Stomach (tissue), 9 donors: Measurements from ENCODE around the gene FIGNL1. TPM values are rescaled to one million over a fixed set of nuclear protein-coding genes. Genes with fewer than 3 reads are reported as not detected.

ENCODE experiments used
- DNase-seq, 2 donors: peaks; one replicate each; pipeline versions ENCODE4 v3.0.0 to v3.0.0-alpha.2; 2013 to 2019
- H3K27ac ChIP-seq, 5 donors: fragments of 200-600 bp in 4 of 5; sonication (generic) in 4 of 5; one replicate each; pipeline ENCODE4 v1.5.1; 2013 to 2019; ENCODE audit warnings: mild to moderate bottlenecking in 1 of 5, moderate library complexity in 1 of 5
- H3K27me3 ChIP-seq, 3 donors: fragments of 200-600 bp; sonication (generic); one replicate each; pipeline ENCODE4 v1.5.1; 2017 to 2019; ENCODE audit warnings: mixed run types in 1 of 3
- H3K36me3 ChIP-seq, 4 donors: fragments of 200-600 bp; sonication (generic); 1 replicate in 3 of 4; 2 replicates in 1 of 4; pipeline ENCODE4 v1.5.1; 2016 to 2019
- H3K4me1 ChIP-seq, 4 donors: fragments of 200-600 bp; sonication (generic); one replicate each; pipeline ENCODE4 v1.5.1; 2016 to 2019
- H3K4me3 ChIP-seq, 4 donors: fragments of 200-600 bp; sonication (generic) in 3 of 4; one replicate each; pipeline ENCODE4 v1.5.1; 2016 to 2019; ENCODE audit warnings: mild to moderate bottlenecking in 1 of 4
- H3K9me3 ChIP-seq, 4 donors: fragments of 200-600 bp; sonication (generic); one replicate each; pipeline ENCODE4 v1.5.1; 2016 to 2019
- EP300 ChIP-seq: sonication (generic); formaldehyde crosslinking; IDR thresholded peaks from one replicate; pipeline ENCODE4 v1.6.1; 2017; ENCODE audit warnings: antibody characterized with exemption
- POLR2A ChIP-seq, 4 donors: fragments of 450-650 bp; IDR thresholded peaks; one replicate each; pipeline ENCODE4 v1.6.1; 2016; ENCODE audit warnings: antibody characterized with exemption in 4 of 4, control low read depth in 2 of 4, mild to moderate bottlenecking in 1 of 4, moderate library complexity in 1 of 4
- POLR2AphosphoS5 ChIP-seq, 3 donors: sonication (generic); formaldehyde crosslinking; IDR thresholded peaks; one replicate each; pipeline ENCODE4 v1.6.1; 2016; ENCODE audit warnings: antibody characterized with exemption in 3 of 3
- WGBS, 5 donors: extraction: QIAGEN DNeasy Blood & Tissue Kit in 3 of 5; methylation state at CpG; one replicate each; pipeline versions ENCODE4 v1.1.5 to v1.1.7; 2013 to 2018; 5-methylcytosine and 5-hydroxymethylcytosine counted together
- intact Hi-C: fragments of 100-400 bp; cut with DNase I; formaldehyde crosslinking; loops from one replicate; pipeline ENCODE4 v1.15.1; 2023; ENCODE audit warnings: low total_unique reads
- polyA plus RNA-seq, 3 donors: library from polyadenylated mRNA; stranded (reverse); fragments of 200-250 nt; gene quantifications; one replicate each; pipeline ENCODE4 v1.2.3, GENCODE V29; 2013
- total RNA-seq, 5 donors: library from RNA; depleted of rRNA; stranded (reverse); fragments of >200 nt; gene quantifications; one replicate each; pipeline versions ENCODE4 v1.1.0 to v1.2.3, GENCODE V29; 2014 to 2016
- TF ChIP-seq, protein P1 (sequence below), 7 experiments: fragments of 450-650 bp in 4 of 7; fragments of 200-600 bp in 3 of 7; sonication (generic) in 3 of 7; IDR thresholded peaks; one replicate each; pipeline ENCODE4 v1.5.1; 2016 to 2019; ENCODE audit warnings: antibody characterized with exemption in 7 of 7, control low read depth in 2 of 7, mild to moderate bottlenecking in 1 of 7
- donor health status: healthy with polysubstance abuse.
- donor health status: Bipolar disorder and iron deficiency.
- donor health status: healthy.

FIGNL1 gene
- total and polyA plus RNA-seq, 8 donors, result 0.29 to 32.1 (median 5.1) TPM

DNA sequence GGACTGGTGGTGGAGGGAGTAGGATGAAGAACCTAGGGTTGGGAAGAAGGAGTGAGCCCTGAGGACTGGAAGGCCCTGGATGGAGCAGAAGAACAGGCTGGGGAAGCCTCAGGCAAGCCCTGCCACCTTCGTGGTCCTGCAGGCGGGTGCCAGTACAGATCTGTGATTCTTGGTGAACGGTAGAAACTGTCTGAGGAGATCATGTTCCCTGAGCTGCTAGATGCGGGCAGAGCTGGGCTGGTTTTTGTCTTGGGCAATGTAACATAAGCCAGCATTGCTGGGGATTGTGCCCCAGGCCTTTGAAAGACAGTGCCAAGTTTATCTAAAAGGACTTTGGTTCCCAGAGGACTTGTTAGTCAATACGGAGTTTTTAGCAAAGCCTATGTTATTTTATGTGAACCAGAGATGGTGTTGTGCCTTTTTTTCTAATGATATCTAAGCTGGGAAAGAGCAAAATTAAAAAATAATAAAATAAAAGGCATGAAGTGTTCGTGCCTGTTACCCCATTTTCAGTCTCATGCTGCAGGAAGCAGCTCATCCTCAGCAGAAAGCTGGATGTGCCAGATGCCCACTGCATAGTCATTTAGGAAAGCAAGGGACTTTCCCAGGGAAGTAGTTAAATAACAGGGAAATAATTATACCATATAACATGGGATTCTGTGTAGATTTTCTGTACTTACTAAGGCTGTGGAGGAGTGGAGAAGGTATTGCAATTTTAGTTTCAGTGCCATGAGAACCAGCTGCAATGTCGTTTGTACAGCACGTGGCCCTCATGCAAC, 24.4 kb upstream of the FIGNL1 start:
- Histone ChIP-seq H3K36me3 (no peaks in the 10 kb centered on the region), H3K27me3 (no peaks in the 10 kb centered on the region), H3K27ac (peak overlapping the region in 2 of 5 donors; percentile 29 to 67), H3K4me1 (peaks cover 0 to 14% (median 0%) of the 10 kb centered on the region in 4 donors), H3K4me3 (no peak overlapping the region), H3K9me3 (no peaks in the 10 kb centered on the region)
- WGBS, 5 donors, result 59 to 68% (median 63%) methylated on average over 8 of the region's 8 CpGs
- TF ChIP-seq, protein P1, sequence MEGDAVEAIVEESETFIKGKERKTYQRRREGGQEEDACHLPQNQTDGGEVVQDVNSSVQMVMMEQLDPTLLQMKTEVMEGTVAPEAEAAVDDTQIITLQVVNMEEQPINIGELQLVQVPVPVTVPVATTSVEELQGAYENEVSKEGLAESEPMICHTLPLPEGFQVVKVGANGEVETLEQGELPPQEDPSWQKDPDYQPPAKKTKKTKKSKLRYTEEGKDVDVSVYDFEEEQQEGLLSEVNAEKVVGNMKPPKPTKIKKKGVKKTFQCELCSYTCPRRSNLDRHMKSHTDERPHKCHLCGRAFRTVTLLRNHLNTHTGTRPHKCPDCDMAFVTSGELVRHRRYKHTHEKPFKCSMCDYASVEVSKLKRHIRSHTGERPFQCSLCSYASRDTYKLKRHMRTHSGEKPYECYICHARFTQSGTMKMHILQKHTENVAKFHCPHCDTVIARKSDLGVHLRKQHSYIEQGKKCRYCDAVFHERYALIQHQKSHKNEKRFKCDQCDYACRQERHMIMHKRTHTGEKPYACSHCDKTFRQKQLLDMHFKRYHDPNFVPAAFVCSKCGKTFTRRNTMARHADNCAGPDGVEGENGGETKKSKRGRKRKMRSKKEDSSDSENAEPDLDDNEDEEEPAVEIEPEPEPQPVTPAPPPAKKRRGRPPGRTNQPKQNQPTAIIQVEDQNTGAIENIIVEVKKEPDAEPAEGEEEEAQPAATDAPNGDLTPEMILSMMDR (IDR thresholded peaks at IDR 0.05), result no peak
- TF ChIP-seq EP300 (no peak), POLR2AphosphoS5 (IDR thresholded peaks at IDR 0.05) (no peak), POLR2A (IDR thresholded peaks at IDR 0.05) (no peak)
- intact Hi-C loops, result no loop called here
- DNase-seq, result no peak

DNA sequence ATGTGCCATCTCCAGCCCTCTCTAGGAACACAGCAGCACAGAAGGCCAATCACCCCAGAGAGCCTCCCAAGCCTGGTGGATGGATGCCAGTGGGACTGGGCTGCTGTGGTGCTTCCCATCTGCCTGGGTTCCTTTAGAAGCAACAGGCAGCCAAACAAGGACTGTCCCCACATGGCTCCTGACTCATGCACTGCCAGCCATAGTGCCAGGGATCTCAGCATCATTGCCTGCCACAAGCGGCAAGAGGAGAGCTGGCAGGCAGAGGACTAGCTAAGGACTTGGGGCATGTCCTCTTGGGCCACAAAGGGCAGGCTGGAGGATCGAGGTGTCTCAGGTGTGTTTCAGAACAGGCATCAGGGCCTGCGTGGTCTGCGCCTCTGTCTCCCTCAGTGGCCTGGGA, 23.4 kb upstream of the FIGNL1 start:
- DNase-seq, result no peak
- intact Hi-C loops, result no loop called here
- peak overlapping the region in 2 of 5 donors; percentile 29 to 67 for H3K27ac ChIP-seq
- 95 to 100% (median 97%) methylated on average over 3 to 4 of the region's 4 CpGs for WGBS, 5 donors
- H3K36me3 ChIP-seq, result no peaks in the 10 kb centered on the region
- no peaks in the 10 kb centered on the region for H3K27me3 ChIP-seq
- H3K9me3 ChIP-seq, result no peaks in the 10 kb centered on the region
- TF ChIP-seq POLR2A (IDR thresholded peaks at IDR 0.05) (no peak), EP300 (peak; percentile 26), POLR2AphosphoS5 (IDR thresholded peaks at IDR 0.05) (peak in 1 of 3 donors; percentile 22)
- no peak overlapping the region for H3K4me3 ChIP-seq
- peaks cover 0 to 8% (median under 1%) of the 10 kb centered on the region in 4 donors for H3K4me1 ChIP-seq

DNA sequence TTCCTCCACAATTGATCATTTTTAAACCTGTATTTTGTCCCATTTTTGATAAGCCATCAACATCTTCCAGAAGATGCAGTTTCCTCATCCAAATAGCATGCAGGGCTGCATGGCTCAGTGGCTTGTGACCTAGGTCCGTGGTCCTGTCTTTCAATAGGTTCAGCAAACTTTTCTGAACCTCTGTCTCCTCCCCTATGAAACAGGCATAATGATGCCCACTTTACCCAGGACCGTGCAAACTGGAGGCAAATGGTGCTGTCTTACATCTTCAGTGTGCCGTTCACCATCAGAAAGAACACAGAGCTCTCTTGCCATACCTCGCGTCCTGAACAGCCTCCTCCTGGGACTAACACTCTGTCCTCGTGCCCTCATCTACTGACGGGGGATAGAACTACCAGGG, 22.3 kb upstream of the FIGNL1 start:
- intact Hi-C loops, result no loop called here
- 88 to 95% (median 92%) methylated on average over 7 of the region's 7 CpGs for WGBS, 5 donors
- Histone ChIP-seq H3K9me3 (no peaks in the 10 kb centered on the region), H3K27me3 (no peaks in the 10 kb centered on the region), H3K4me1 (peaks cover 6 to 17% (median 9%) of the 10 kb centered on the region in 4 donors), H3K4me3 (no peak overlapping the region), H3K36me3 (no peaks in the 10 kb centered on the region), H3K27ac (no peak overlapping the region)
- no peak for DNase-seq
- no peak for TF ChIP-seq POLR2AphosphoS5 (IDR thresholded peaks at IDR 0.05)
- no peak for TF ChIP-seq POLR2A (IDR thresholded peaks at IDR 0.05)
- no peak for TF ChIP-seq EP300
- TF ChIP-seq, protein P1 (IDR thresholded peaks at IDR 0.05), result no peak

DNA sequence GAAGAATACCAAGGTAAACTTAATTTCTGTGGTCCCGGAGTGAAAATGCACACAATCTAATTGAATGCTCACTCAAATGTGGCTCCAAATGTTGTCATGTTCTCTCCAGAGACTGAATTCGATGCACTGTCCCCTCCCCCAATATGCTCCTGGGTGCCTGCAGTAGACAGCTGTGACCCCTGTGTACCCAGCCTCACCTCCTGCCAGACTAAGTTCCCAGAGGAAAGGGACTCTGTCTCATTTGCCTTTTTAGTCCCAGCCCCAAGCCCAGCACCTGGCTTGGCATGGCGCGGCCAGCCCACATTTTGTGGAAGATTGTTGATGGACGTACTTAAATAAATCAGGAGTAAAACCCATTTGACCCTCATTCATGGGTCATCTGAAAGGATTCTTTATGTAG, 21.8 kb upstream of the FIGNL1 start:
- no peak for TF ChIP-seq POLR2A (IDR thresholded peaks at IDR 0.05)
- no peak for TF ChIP-seq POLR2AphosphoS5 (IDR thresholded peaks at IDR 0.05)
- TF ChIP-seq, protein P1 (IDR thresholded peaks at IDR 0.05), result no peak
- TF ChIP-seq EP300, result no peak
- Histone ChIP-seq H3K36me3 (no peaks in the 10 kb centered on the region), H3K4me1 (peaks cover 6 to 17% (median 9%) of the 10 kb centered on the region in 4 donors), H3K4me3 (no peak overlapping the region), H3K27ac (no peak overlapping the region), H3K9me3 (no peaks in the 10 kb centered on the region), H3K27me3 (no peaks in the 10 kb centered on the region)
- WGBS, 5 donors, result 77 to 89% (median 82%) methylated on average over 5 of the region's 5 CpGs
- intact Hi-C loops, result no loop called here
- no peak for DNase-seq
